Activated naive CD8-positive, alpha-beta T cell treated with anti-CD3 and anti-CD28 coated beads, Interleukin-2, amount 50 U/mL, for 24 hours (primary cell): ENCODE measurements around the gene ANXA11.

Experiments used
- ATAC-seq: fragments of 150-1000 bp; cut with Tn5 transposase; one replicate; pipeline ENCODE4 v1.10.0; 2021
- DNase-seq: peaks from one replicate; pipeline ENCODE4 v3.0.0; 2021
- H3K27ac Mint-ChIP-seq: one replicate; pipeline ENCODE4 v1.8.0; 2021; ENCODE audit warnings: mild to moderate bottlenecking, mixed read lengths
- H3K27me3 Mint-ChIP-seq: one replicate; pipeline ENCODE4 v1.8.0; 2021; ENCODE audit warnings: mixed read lengths
- H3K36me3 Mint-ChIP-seq: one replicate; pipeline ENCODE4 v1.8.0; 2021; ENCODE audit warnings: low read depth, mixed read lengths
- H3K4me1 Mint-ChIP-seq: one replicate; pipeline ENCODE4 v1.8.0; 2021; ENCODE audit warnings: mixed read lengths
- H3K4me3 Mint-ChIP-seq: one replicate; pipeline ENCODE4 v1.8.0; 2021; ENCODE audit warnings: mild to moderate bottlenecking, moderate library complexity, mixed read lengths
- H3K9me3 Mint-ChIP-seq: one replicate; pipeline ENCODE4 v1.8.0; 2021; ENCODE audit warnings: mixed read lengths

Gene ANXA11

GRCh38 chr10:80187060-80187459 lies 18.3 kb downstream of the ANXA11 start:
- H3K27ac Mint-ChIP-seq, result peak overlapping the region; percentile 92
- no peaks in the 10 kb centered on the region for H3K27me3 Mint-ChIP-seq
- peaks cover under 1% of the 10 kb centered on the region for H3K9me3 Mint-ChIP-seq
- DNase-seq, result no peak
- no peak for ATAC-seq
- H3K4me1 Mint-ChIP-seq, result peaks cover 85% of the 10 kb centered on the region
- H3K4me3 Mint-ChIP-seq, result peak overlapping the region; percentile 72
- H3K36me3 Mint-ChIP-seq, result peaks cover 20% of the 10 kb centered on the region

GRCh38 chr10:80186364-80187012 lies 18.8 kb downstream of the ANXA11 start:
- peak; percentile 58 for ATAC-seq
- Mint-ChIP-seq H3K4me3 (peak overlapping the region; percentile 72), H3K4me1 (peaks cover 84% of the 10 kb centered on the region), H3K27ac (peak overlapping the region; percentile 92), H3K27me3 (no peaks in the 10 kb centered on the region), H3K36me3 (peaks cover 15% of the 10 kb centered on the region), H3K9me3 (no peaks in the 10 kb centered on the region)
- peak; percentile 53 for DNase-seq

- no peak for DNase-seq
- no peaks in the 10 kb centered on the region for H3K27me3 Mint-ChIP-seq
Observed at GRCh38 chr10:80185578-80186299, 19.6 kb downstream of the ANXA11 start.

DNA sequence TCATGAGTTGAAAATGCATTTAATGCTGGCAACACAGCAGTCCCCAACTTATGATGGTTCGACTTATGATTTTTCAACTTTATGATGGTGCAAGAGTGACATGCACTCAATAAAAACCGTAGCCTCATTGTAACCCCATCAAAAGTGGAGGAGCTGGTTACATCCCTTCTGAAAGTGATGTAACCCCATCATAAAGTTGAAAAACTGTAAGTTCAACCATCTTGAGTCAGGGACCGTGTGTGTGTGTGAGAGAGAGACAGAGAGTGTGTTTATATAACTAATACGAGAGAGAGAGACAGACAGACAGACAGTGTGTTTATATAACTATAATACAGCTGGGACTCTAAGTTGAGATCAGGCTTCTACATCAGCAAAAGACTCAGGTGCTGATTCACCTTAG lies 21.0 kb downstream of the ANXA11 start:
- DNase-seq (no peak), ATAC-seq (no peak)
- Mint-ChIP-seq H3K27me3 (no peaks in the 10 kb centered on the region), H3K36me3 (peaks cover 15% of the 10 kb centered on the region), H3K9me3 (no peaks in the 10 kb centered on the region), H3K4me1 (peaks cover 80% of the 10 kb centered on the region), H3K4me3 (no peak overlapping the region), H3K27ac (no peak overlapping the region)

More at GRCh38 chr10:80185578-80186299, 19.6 kb downstream of the ANXA11 start:
- peaks cover 84% of the 10 kb centered on the region for H3K4me1 Mint-ChIP-seq
- peak overlapping the region; percentile 92 for H3K27ac Mint-ChIP-seq
- H3K36me3 Mint-ChIP-seq, result peaks cover 15% of the 10 kb centered on the region
- H3K9me3 Mint-ChIP-seq, result no peaks in the 10 kb centered on the region
- H3K4me3 Mint-ChIP-seq, result no peak overlapping the region
- ATAC-seq, result no peak

GRCh38 chr10:80183436-80183835 lies 21.9 kb downstream of the ANXA11 start:
- Mint-ChIP-seq H3K36me3 (peaks cover 15% of the 10 kb centered on the region), H3K27me3 (no peaks in the 10 kb centered on the region), H3K27ac (no peak overlapping the region), H3K4me3 (no peak overlapping the region), H3K4me1 (peaks cover 71% of the 10 kb centered on the region), H3K9me3 (no peaks in the 10 kb centered on the region)
- DNase-seq, result no peak
- ATAC-seq, result no peak

GRCh38 chr10:80182986-80183385 lies 22.4 kb downstream of the ANXA11 start:
- H3K27me3 Mint-ChIP-seq, result no peaks in the 10 kb centered on the region
- no peak overlapping the region for H3K27ac Mint-ChIP-seq
- no peaks in the 10 kb centered on the region for H3K9me3 Mint-ChIP-seq

DNA sequence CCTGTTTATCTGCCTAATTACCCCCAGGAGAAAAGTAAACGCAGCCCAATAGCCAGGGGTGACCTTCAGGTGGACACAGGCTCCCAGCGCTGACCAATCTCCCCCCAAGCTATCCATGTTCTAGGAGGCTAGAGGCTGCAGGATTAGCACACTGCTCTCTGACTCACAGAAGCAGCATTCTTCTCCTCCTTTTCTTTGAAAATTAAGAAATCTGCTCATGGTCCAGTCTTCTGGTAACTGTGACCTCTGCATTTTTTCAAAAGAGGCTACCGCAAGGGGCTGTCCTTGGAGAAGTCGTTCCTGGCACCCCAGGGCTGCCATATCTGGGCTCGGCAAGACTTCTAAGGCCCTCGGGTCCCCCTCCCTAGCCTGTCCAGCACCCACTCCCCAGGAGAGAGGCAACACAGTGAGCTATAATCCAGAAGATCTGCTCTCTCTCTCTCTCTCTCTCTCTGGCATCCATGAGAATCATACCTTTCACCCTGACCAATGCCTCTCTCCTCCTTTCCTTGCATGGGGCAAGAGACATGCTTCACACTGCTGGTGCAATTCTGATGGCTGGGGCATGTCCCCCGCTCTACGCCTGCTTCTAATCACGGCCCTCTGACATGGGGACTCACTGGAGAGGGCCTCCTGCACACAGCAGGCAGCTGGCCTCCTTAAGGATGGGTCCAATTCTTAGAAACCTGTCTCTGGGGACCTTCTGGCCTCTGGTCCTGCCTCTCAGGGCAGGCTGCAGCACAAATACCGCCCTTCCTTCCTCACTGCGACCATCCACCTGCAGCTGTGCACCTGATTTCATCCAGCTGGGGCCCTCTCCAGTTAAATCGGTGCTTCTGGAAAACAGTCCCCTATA lies 27.3 kb downstream of the ANXA11 start:
- DNase-seq (no peak), ATAC-seq (no peak)
- Mint-ChIP-seq H3K36me3 (peaks cover 6% of the 10 kb centered on the region), H3K4me1 (peaks cover 30% of the 10 kb centered on the region), H3K27ac (peak overlapping the region; percentile 35), H3K9me3 (no peaks in the 10 kb centered on the region), H3K27me3 (no peaks in the 10 kb centered on the region), H3K4me3 (no peak overlapping the region)

More at GRCh38 chr10:80182986-80183385, 22.4 kb downstream of the ANXA11 start:
- no peak overlapping the region for H3K4me3 Mint-ChIP-seq
- ATAC-seq (no peak), DNase-seq (no peak)
- peaks cover 15% of the 10 kb centered on the region for H3K36me3 Mint-ChIP-seq
- peaks cover 67% of the 10 kb centered on the region for H3K4me1 Mint-ChIP-seq

DNA sequence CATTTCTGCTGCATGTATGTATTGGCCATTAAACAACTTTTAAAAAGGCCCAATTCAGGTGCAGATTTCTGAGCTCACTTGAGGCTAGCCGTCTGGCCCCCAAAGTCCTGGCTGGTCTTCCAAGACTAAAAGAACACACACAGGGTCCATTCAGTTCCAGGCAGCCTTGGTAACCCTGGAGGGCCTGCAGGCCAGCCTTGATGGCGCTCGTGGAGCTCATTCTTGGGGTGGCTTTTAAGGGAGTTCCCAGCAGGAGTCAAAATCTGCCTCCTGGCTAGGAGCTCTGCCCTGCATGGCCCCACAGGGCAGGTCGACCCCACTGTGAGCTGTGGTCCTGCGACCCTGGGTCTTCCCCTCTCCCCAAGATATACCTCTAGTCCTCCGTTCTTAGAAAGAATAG lies 28.8 kb downstream of the ANXA11 start:
- DNase-seq (no peak), ATAC-seq (no peak)
- Mint-ChIP-seq H3K9me3 (no peaks in the 10 kb centered on the region), H3K27me3 (no peaks in the 10 kb centered on the region), H3K4me3 (no peak overlapping the region), H3K36me3 (peaks cover 4% of the 10 kb centered on the region), H3K27ac (no peak overlapping the region), H3K4me1 (peaks cover 19% of the 10 kb centered on the region)

DNA sequence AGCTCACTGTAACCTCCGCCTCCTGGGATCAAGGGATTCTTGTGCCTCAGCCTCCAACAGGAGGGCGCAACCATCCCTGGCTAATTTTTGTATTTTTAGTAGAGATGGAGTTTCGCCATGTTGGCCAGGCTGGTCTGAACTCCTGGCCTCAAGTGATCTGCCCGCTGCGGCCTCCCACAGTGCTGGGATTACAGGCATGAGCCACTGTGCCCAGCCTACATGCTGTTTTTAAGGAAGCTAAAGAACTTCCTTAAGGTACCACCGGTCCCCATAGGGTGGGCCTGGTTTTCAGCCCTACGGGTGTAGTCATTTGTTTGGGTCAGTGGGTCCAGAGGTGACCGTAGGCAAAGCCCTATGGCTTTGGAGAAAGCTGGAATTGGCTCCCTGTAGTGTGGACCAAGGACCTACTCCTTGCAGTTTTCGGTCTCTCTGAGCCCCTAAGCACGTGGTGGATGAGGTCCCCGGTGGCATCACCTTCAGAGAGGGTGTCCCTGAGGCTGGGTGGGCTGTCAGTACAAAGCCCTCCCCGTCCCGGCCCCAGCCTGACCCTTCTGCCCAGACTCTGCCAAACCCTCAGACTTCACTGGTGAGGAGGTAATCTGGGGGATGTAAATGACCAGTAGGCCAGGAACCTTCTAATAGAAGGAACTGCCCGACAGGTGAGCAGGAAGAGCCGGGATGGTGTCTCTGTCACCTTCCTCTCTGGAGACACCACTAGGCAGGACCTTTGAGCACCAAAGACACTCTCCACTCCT lies 30.5 kb downstream of the ANXA11 start:
- no peak overlapping the region for H3K27ac Mint-ChIP-seq
- H3K9me3 Mint-ChIP-seq, result no peaks in the 10 kb centered on the region
- peaks cover 13% of the 10 kb centered on the region for H3K4me1 Mint-ChIP-seq
- no peaks in the 10 kb centered on the region for H3K27me3 Mint-ChIP-seq
- DNase-seq (no peak), ATAC-seq (no peak)
- no peaks in the 10 kb centered on the region for H3K36me3 Mint-ChIP-seq
- H3K4me3 Mint-ChIP-seq, result no peak overlapping the region

- Mint-ChIP-seq H3K9me3 (no peaks in the 10 kb centered on the region), H3K36me3 (peaks cover 3% of the 10 kb centered on the region), H3K27ac (peak overlapping the region; percentile 46), H3K27me3 (no peaks in the 10 kb centered on the region), H3K4me3 (no peak overlapping the region), H3K4me1 (peaks cover 11% of the 10 kb centered on the region)
- ATAC-seq (no peak), DNase-seq (no peak)
Observed at GRCh38 chr10:80173466-80173865, 31.9 kb downstream of the ANXA11 start.

- DNase-seq, result no peak
- no peaks in the 10 kb centered on the region for H3K9me3 Mint-ChIP-seq
- H3K4me3 Mint-ChIP-seq, result no peak overlapping the region
- ATAC-seq, result no peak
- H3K4me1 Mint-ChIP-seq, result peaks cover 11% of the 10 kb centered on the region
- peak overlapping the region; percentile 46 for H3K27ac Mint-ChIP-seq
- H3K36me3 Mint-ChIP-seq, result peaks cover 3% of the 10 kb centered on the region
- no peaks in the 10 kb centered on the region for H3K27me3 Mint-ChIP-seq
Observed at GRCh38 chr10:80172896-80173295, 32.4 kb downstream of the ANXA11 start.

- no peak for DNase-seq
- H3K4me3 Mint-ChIP-seq, result no peak overlapping the region
- H3K27ac Mint-ChIP-seq, result no peak overlapping the region
- ATAC-seq, result no peak
- H3K9me3 Mint-ChIP-seq, result no peaks in the 10 kb centered on the region
- H3K27me3 Mint-ChIP-seq, result no peaks in the 10 kb centered on the region
- peaks cover 3% of the 10 kb centered on the region for H3K36me3 Mint-ChIP-seq
- H3K4me1 Mint-ChIP-seq, result peaks cover 9% of the 10 kb centered on the region
Observed at GRCh38 chr10:80171248-80171660, 34.1 kb downstream of the ANXA11 start.

DNA sequence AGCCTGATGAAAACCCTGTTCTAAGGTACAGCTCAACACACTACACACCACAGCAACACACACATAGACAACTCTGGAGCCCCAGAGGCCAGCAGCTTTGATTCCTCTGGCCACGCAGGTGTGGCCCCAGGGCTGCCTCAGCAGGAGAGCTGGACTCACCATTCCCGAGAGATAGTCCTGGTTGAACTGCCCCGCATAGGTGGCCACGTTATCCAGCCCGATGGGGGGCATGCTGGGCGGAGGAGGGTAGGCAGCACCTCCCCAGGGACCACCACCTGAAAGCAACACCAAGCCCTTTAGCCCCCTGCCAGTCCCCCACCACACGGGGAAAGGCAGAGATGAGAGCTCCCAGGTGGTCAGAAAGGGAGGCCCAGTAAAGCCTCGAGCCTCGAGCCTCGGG lies 34.7 kb downstream of the ANXA11 start:
- DNase-seq (no peak), ATAC-seq (no peak)
- no peak overlapping the region for H3K27ac Mint-ChIP-seq
- H3K4me3 Mint-ChIP-seq, result no peak overlapping the region
- H3K9me3 Mint-ChIP-seq, result no peaks in the 10 kb centered on the region
- peaks cover 13% of the 10 kb centered on the region for H3K4me1 Mint-ChIP-seq
- peaks cover 9% of the 10 kb centered on the region for H3K36me3 Mint-ChIP-seq
- H3K27me3 Mint-ChIP-seq, result no peaks in the 10 kb centered on the region

DNA sequence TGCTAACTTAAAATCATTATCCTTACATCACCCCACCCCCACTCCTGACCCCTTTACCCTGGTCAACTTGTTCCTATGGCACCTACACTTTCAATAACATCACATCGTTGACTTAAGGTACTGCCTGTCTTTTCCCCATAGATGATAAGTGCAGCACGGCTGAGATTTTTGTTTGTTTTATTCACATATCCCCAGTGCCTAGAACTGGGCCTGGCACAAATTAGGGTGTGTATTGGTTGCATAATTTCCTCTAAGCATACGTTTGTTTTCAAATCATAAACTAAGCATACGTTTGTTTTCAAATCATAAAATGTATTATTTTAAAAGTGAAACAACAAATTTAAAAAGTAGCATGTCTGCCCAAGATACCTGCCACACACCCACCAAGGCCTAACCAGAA lies 35.3 kb downstream of the ANXA11 start:
- H3K4me1 Mint-ChIP-seq, result peaks cover 15% of the 10 kb centered on the region
- no peak for DNase-seq
- no peak for ATAC-seq
- H3K36me3 Mint-ChIP-seq, result peaks cover 11% of the 10 kb centered on the region
- no peaks in the 10 kb centered on the region for H3K27me3 Mint-ChIP-seq
- no peaks in the 10 kb centered on the region for H3K9me3 Mint-ChIP-seq
- no peak overlapping the region for H3K4me3 Mint-ChIP-seq
- no peak overlapping the region for H3K27ac Mint-ChIP-seq
